22Rv1 (cell line): ENCODE measurements around the gene FMNL3.

Experiments
- CTCF ChIP-seq: fragments of 450-650 bp; IDR thresholded peaks from 2 replicates; pipeline ENCODE4 v1.5.1; 2017; ENCODE audit warnings: mild to moderate bottlenecking
- ZFX ChIP-seq: fragments of 450-650 bp; IDR thresholded peaks from 2 replicates; pipeline ENCODE4 v1.6.1; 2017; ENCODE audit warnings: antibody characterized with exemption, borderline replicate concordance

GRCh38 chr12:49678711-49679110 lies 28.5 kb downstream of the FMNL3 start:
- TF ChIP-seq CTCF (no peak), ZFX (no peak)
